ENCODE data around the gene THSD7B. TPM values are rescaled to one million over a fixed set of nuclear protein-coding genes. Genes with fewer than 3 reads are reported as not detected.

Gene THSD7B
- total RNA-seq, 1 donor from 2014 or later: 0.22 TPM

DNA sequence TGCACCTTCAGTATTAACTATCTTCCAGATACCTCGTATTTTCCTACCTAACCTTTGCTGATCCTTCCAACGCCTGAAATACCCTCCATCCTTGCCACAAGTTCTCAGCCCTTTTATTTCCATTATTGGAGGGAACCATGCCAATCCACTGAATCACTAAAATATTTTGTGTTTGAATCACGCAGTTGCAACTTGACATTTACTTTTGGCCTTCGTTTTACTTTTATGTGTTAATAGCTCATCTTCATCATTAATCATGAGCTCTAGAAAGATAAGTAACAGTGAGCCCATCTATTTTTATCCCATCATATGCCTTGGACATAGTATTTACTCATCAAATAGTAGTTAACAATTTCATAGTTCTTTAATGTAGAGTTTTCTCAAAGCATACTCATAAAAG is 463.2 kb downstream of the THSD7B start:
- Mint-ChIP-seq H3K4me1 (no peaks in the 10 kb centered on the region), H3K27me3 (ENCODE audit: low read depth) (peaks cover 14% of the 10 kb centered on the region), H3K27ac (no peak overlapping the region), H3K4me3 (no peak overlapping the region), H3K36me3 (no peaks in the 10 kb centered on the region), H3K9me3 (no peaks in the 10 kb centered on the region)
- TF ChIP-seq CTCF (IDR thresholded peaks at IDR 0.05; ENCODE audit: unreplicated experiment): no peak
- DNase-seq (ENCODE audit: low spot score in 2 of 2, unreplicated experiment in 2 of 2): no peak

- H3K9me3 Mint-ChIP-seq: no peaks in the 10 kb centered on the region
- H3K36me3 Mint-ChIP-seq: no peaks in the 10 kb centered on the region
- peaks cover 14% of the 10 kb centered on the region for H3K27me3 Mint-ChIP-seq (ENCODE audit: low read depth)
- DNase-seq (ENCODE audit: low spot score in 2 of 2, unreplicated experiment in 2 of 2): no peak
- H3K4me3 Mint-ChIP-seq: no peak overlapping the region
- H3K4me1 Mint-ChIP-seq: no peaks in the 10 kb centered on the region
- no peak overlapping the region for H3K27ac Mint-ChIP-seq
- TF ChIP-seq CTCF (IDR thresholded peaks at IDR 0.05; ENCODE audit: unreplicated experiment): no peak
Observed at GRCh38 chr2:137229834-137230233, 464.5 kb downstream of the THSD7B start.

DNA sequence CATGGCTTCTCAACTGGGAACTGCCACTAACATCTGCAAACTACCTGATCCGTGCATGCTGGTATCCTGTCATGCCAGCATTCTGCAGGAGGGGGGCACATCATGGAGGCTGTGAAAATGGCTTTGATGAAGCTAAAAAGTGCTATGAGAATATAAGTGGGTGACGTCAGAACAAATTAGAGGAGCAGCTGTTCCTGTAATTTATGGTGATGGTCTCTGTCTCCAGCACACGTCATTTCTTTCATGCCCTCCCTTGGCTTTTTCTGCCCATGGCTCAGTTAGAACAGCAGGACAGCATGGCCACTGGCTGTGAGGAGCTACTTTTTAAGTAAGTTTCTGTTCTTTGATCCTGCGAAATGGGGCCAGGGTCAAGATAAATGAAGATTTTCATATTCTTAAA is 466.3 kb downstream of the THSD7B start:
- H3K9me3 Mint-ChIP-seq: no peaks in the 10 kb centered on the region
- no peak overlapping the region for H3K27ac Mint-ChIP-seq
- H3K27me3 Mint-ChIP-seq (ENCODE audit: low read depth): peaks cover 16% of the 10 kb centered on the region
- TF ChIP-seq CTCF (IDR thresholded peaks at IDR 0.05; ENCODE audit: unreplicated experiment): no peak
- DNase-seq (ENCODE audit: low spot score in 2 of 2, unreplicated experiment in 2 of 2): no peak
- no peak overlapping the region for H3K4me3 Mint-ChIP-seq
- H3K36me3 Mint-ChIP-seq: no peaks in the 10 kb centered on the region
- H3K4me1 Mint-ChIP-seq: no peaks in the 10 kb centered on the region

DNA sequence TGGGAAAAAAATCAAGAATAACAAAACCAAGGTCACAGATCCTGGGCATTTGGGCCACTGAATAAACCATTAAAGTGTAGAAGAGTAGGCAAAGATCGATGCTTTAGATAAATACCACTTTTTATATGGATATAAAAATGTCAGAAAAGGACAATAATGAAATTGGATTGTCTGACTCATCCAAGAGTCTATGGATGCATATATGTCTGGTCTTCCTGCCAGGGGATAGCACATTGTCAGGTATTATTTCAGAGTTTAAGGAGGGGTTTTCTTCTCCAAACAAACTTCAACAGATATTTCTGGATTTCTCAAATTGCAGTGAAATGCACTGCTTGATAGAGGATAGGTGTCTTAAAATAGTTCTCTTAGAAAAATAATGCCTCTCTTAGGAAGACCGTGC is 466.7 kb downstream of the THSD7B start:
- no peaks in the 10 kb centered on the region for H3K4me1 Mint-ChIP-seq
- no peak overlapping the region for H3K4me3 Mint-ChIP-seq
- no peak for DNase-seq (ENCODE audit: low spot score in 2 of 2, unreplicated experiment in 2 of 2)
- no peaks in the 10 kb centered on the region for H3K36me3 Mint-ChIP-seq
- no peaks in the 10 kb centered on the region for H3K9me3 Mint-ChIP-seq
- H3K27ac Mint-ChIP-seq: no peak overlapping the region
- peaks cover 16% of the 10 kb centered on the region for H3K27me3 Mint-ChIP-seq (ENCODE audit: low read depth)
- TF ChIP-seq CTCF (IDR thresholded peaks at IDR 0.05; ENCODE audit: unreplicated experiment): no peak

DNA sequence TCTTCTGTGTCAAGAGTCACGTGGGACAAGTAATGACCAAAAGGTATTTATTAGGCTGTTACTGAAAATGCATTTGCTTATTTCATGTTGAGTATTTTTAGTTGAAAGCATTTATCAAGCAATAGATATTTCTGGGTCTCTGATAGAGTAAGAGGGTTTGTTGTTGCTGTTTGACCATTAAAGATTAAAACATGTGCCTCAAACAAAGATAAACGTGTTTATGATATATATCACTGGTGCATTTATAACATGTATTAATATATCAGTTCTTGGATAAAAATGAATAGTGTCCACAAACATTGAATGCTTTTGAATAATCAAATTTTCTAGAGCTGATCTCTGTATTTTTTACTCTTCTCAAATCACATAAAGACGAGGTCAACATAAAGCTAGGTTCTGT is 467.7 kb downstream of the THSD7B start:
- H3K4me3 Mint-ChIP-seq: no peak overlapping the region
- H3K27me3 Mint-ChIP-seq (ENCODE audit: low read depth): peaks cover 15% of the 10 kb centered on the region
- H3K9me3 Mint-ChIP-seq: peaks cover 4% of the 10 kb centered on the region
- no peaks in the 10 kb centered on the region for H3K4me1 Mint-ChIP-seq
- no peak for DNase-seq (ENCODE audit: low spot score in 2 of 2, unreplicated experiment in 2 of 2)
- TF ChIP-seq CTCF (IDR thresholded peaks at IDR 0.05; ENCODE audit: unreplicated experiment): no peak
- H3K36me3 Mint-ChIP-seq: no peaks in the 10 kb centered on the region
- no peak overlapping the region for H3K27ac Mint-ChIP-seq

GRCh38 chr2:137237055-137237454 is 471.7 kb downstream of the THSD7B start:
- Mint-ChIP-seq H3K27me3 (ENCODE audit: low read depth) (peaks cover 9% of the 10 kb centered on the region), H3K27ac (no peak overlapping the region), H3K36me3 (no peaks in the 10 kb centered on the region), H3K9me3 (peaks cover 4% of the 10 kb centered on the region), H3K4me1 (no peaks in the 10 kb centered on the region), H3K4me3 (no peak overlapping the region)
- no peak for TF ChIP-seq CTCF (IDR thresholded peaks at IDR 0.05; ENCODE audit: unreplicated experiment)
- no peak for DNase-seq (ENCODE audit: low spot score in 2 of 2, unreplicated experiment in 2 of 2)

Measured in mesothelial cell of epicardium (in vitro differentiated cells).